Trophoblast cell (in vitro differentiated cells and primary cell): Measurements from ENCODE around the gene CDHR5.

ENCODE experiments used
- DNase-seq, 2 donors: peaks; one replicate each; pipeline ENCODE4 v3.0.0-alpha.2; 2016
- H2AFZ ChIP-seq: 2 replicates; pipeline ENCODE4 v1.6.1; 2013; ENCODE audit warnings: low read length, moderate library complexity, mild to moderate bottlenecking; ENCODE audit not compliant: insufficient read depth, poor library complexity
- H2AK5ac ChIP-seq: 2 replicates; pipeline ENCODE4 v1.6.1; 2013; ENCODE audit warnings: mild to moderate bottlenecking, low read length
- H2BK120ac ChIP-seq: 2 replicates; pipeline ENCODE4 v1.6.1; 2013; ENCODE audit warnings: low read length, mild to moderate bottlenecking, moderate library complexity; ENCODE audit not compliant: insufficient read depth, poor library complexity
- H2BK12ac ChIP-seq: 2 replicates; pipeline ENCODE4 v1.6.1; 2013; ENCODE audit warnings: mild to moderate bottlenecking, low read length, moderate library complexity
- H2BK5ac ChIP-seq: 2 replicates; pipeline ENCODE4 v1.6.1; 2013; ENCODE audit warnings: low read length, low read depth, moderate library complexity, mild to moderate bottlenecking; ENCODE audit not compliant: poor library complexity
- H3K14ac ChIP-seq: 2 replicates; pipeline ENCODE4 v1.6.1; 2013; ENCODE audit warnings: mild to moderate bottlenecking, low read length
- H3K18ac ChIP-seq: 2 replicates; pipeline ENCODE4 v1.6.1; 2013; ENCODE audit warnings: mild to moderate bottlenecking, low read length
- H3K23ac ChIP-seq: 2 replicates; pipeline ENCODE4 v1.6.1; 2013; ENCODE audit warnings: low read length
- H3K27ac ChIP-seq: 2 replicates; pipeline ENCODE4 v1.5.1; 2013; ENCODE audit warnings: low read depth, mild to moderate bottlenecking, inconsistent platforms, low read length, moderate library complexity
- H3K27me3 ChIP-seq: 2 replicates; pipeline ENCODE4 v1.6.1; 2013; ENCODE audit warnings: inconsistent platforms, mild to moderate bottlenecking, low read length, moderate library complexity; ENCODE audit not compliant: insufficient read depth
- H3K36me3 ChIP-seq, 2 experiments: 1 replicate in 1 of 2; 2 replicates in 1 of 2; pipeline ENCODE4 v1.6.1; 2013; ENCODE audit warnings: low read length in 2 of 2, mild to moderate bottlenecking in 2 of 2, moderate library complexity in 1 of 2; ENCODE audit not compliant: insufficient read depth in 2 of 2, control insufficient read depth in 1 of 2
- H3K4ac ChIP-seq: 2 replicates; pipeline ENCODE4 v1.6.1; 2013; ENCODE audit warnings: low read depth, mild to moderate bottlenecking, low read length, moderate library complexity
- H3K4me1 ChIP-seq, 2 experiments: 1 replicate in 1 of 2; 2 replicates in 1 of 2; pipeline ENCODE4 v1.6.1; 2013; ENCODE audit warnings: low read length in 2 of 2, mild to moderate bottlenecking in 2 of 2, moderate library complexity in 1 of 2; ENCODE audit not compliant: insufficient read depth in 2 of 2, control insufficient read depth in 1 of 2
- H3K4me2 ChIP-seq: 2 replicates; pipeline ENCODE4 v1.6.1; 2013; ENCODE audit warnings: inconsistent platforms, mild to moderate bottlenecking, low read length, moderate library complexity
- H3K4me3 ChIP-seq: 2 replicates; pipeline ENCODE4 v1.5.1; 2013; ENCODE audit warnings: mild to moderate bottlenecking, low read depth, low read length, inconsistent platforms
- H3K79me1 ChIP-seq: one replicate; pipeline ENCODE4 v1.6.1; 2013; ENCODE audit warnings: low read length
- H3K79me2 ChIP-seq: 2 replicates; pipeline ENCODE4 v1.6.1; 2013; ENCODE audit warnings: low read length, mild to moderate bottlenecking; ENCODE audit not compliant: control insufficient read depth, insufficient read depth, poor library complexity
- H3K9ac ChIP-seq: 2 replicates; pipeline ENCODE4 v1.6.1; 2013; ENCODE audit warnings: mild to moderate bottlenecking, low read length
- H3K9me3 ChIP-seq: 2 replicates; pipeline ENCODE4 v1.6.1; 2013; ENCODE audit warnings: low read depth, mild to moderate bottlenecking, control low read depth, inconsistent platforms, low read length; ENCODE audit not compliant: insufficient read depth
- H4K12ac ChIP-seq: 2 replicates; pipeline ENCODE4 v1.6.1; 2013; ENCODE audit warnings: low read depth, mild to moderate bottlenecking, low read length, moderate library complexity
- H4K8ac ChIP-seq: 2 replicates; pipeline ENCODE4 v1.6.1; 2013; ENCODE audit warnings: low read depth, mild to moderate bottlenecking, low read length, moderate library complexity
- H4K91ac ChIP-seq: one replicate; pipeline ENCODE4 v1.6.1; 2013; ENCODE audit warnings: low read depth, mild to moderate bottlenecking, low read length, moderate library complexity
- WGBS: extraction: QIAGEN DNeasy Blood & Tissue Kit; methylation state at CpG from one replicate; pipeline ENCODE4 v1.1.7; 2013; ENCODE audit warnings: missing lambda C conversion rate; ENCODE audit not compliant: insufficient read length, insufficient coverage; ENCODE audit errors: extremely low coverage; 5-methylcytosine and 5-hydroxymethylcytosine counted together

The CDHR5 gene

DNA sequence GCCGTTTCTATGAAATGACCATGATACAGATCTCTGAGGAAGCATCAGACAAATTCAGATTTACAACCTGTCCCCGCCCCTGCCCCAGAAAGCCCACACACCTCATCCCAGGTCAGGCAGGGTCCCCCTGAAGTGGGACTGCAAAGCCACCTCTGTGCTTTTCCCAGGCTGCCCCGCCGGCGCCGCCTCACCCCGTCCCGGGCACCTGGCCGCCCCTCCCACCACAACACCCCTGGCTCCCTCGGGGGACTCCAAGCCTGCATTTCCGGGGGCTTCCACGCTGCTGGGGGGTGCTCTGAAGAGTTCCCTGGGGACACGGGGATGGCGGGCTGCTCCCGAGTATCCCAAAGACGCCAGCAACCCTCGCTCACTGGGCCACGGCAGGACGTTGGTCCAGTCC, 35.5 kb upstream of the CDHR5 start:
- Histone ChIP-seq H3K14ac (no peak overlapping the region), H3K27me3 (no peaks in the 10 kb centered on the region), H4K12ac (no peak overlapping the region), H4K8ac (no peak overlapping the region), H3K36me3 (peaks cover 45% of the 10 kb centered on the region in 2 experiments), H3K9ac (no peak overlapping the region), H3K4me2 (no peak overlapping the region), H2BK5ac (no peak overlapping the region), H3K4me1 (no peaks in the 10 kb centered on the region), H2BK120ac (no peak overlapping the region), H3K4me3 (no peak overlapping the region), H3K18ac (no peak overlapping the region), H3K23ac (no peak overlapping the region), H3K27ac (no peak overlapping the region), H2BK12ac (no peak overlapping the region), H2AK5ac (no peak overlapping the region), H2AFZ (no peak overlapping the region), H3K79me1 (no peaks in the 10 kb centered on the region), H4K91ac (no peak overlapping the region), H3K9me3 (no peaks in the 10 kb centered on the region), H3K79me2 (no peaks in the 10 kb centered on the region), H3K4ac (no peak overlapping the region)
- DNase-seq: no peak
- no CpG with 5 or more reads among the region's 19 CpGs for WGBS

DNA sequence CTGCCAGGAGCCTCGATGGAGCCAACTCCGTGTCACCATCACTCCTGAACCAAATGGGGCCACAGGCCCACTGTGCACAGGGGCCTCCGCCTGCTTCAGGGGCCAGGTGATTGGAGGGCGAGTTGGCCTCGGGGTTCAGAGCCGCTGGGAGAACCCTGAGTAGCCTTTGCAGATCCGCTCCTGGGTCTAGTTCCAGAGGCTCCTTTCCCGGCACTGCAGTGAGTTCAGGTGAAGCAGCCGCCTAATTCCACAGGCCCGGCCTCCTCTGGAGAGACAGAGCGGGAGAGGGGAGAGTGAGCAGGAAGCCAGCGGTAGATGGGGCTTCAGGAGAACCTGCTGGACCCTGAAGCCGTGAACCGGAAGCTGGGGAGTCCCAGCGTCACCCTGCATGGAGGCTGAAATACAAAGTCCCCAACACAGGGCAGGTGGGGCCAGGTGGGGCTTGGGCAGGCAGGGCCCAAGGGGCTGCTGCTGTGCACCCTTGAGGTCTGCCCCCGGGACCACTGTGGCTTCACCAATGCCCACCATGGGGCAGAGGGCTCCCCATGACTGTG, 34.9 kb upstream of the CDHR5 start:
- Histone ChIP-seq H2AK5ac (no peak overlapping the region), H4K91ac (no peak overlapping the region), H4K8ac (no peak overlapping the region), H3K27me3 (no peaks in the 10 kb centered on the region), H3K18ac (no peak overlapping the region), H2BK120ac (no peak overlapping the region), H3K27ac (no peak overlapping the region), H3K4me3 (no peak overlapping the region), H2BK5ac (no peak overlapping the region), H2AFZ (no peak overlapping the region), H3K36me3 (peaks cover 44 to 49% of the 10 kb centered on the region in 2 experiments), H3K23ac (no peak overlapping the region), H3K4ac (no peak overlapping the region), H3K14ac (no peak overlapping the region), H3K79me1 (no peaks in the 10 kb centered on the region), H3K9me3 (no peaks in the 10 kb centered on the region), H3K4me2 (no peak overlapping the region), H4K12ac (no peak overlapping the region), H3K9ac (no peak overlapping the region), H2BK12ac (no peak overlapping the region), H3K4me1 (no peaks in the 10 kb centered on the region), H3K79me2 (no peaks in the 10 kb centered on the region)
- WGBS: no CpG with 5 or more reads among the region's 16 CpGs
- DNase-seq: no peak

DNA sequence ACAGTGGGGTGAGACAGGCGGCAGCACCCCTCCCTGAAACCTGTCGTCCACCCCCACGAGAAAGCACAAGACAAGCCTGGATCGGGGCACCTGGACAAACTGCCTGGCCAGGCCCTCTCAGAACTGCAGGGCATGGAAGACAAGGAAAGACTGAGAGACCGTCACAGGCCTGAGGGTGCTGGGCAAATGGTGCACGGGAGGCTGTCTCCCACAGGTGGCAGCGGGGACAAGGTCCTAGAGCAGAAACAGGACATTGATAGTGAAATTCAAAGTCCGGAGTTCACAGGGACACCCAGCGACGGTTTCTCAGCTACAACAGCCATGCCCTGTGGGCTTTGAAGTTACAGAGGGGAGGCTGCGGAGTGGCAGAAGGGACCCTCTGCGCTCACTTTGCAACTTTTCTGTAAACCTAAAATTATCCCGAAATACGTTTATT, 33.0 kb upstream of the CDHR5 start:
- no peak overlapping the region for H4K8ac ChIP-seq
- H3K79me2 ChIP-seq: no peaks in the 10 kb centered on the region
- H3K27me3 ChIP-seq: no peaks in the 10 kb centered on the region
- no peak overlapping the region for H2BK5ac ChIP-seq
- H3K23ac ChIP-seq: no peak overlapping the region
- H3K36me3 ChIP-seq: peaks cover 43 to 45% of the 10 kb centered on the region in 2 experiments
- H3K9me3 ChIP-seq: peaks cover 1% of the 10 kb centered on the region
- H3K79me1 ChIP-seq: no peaks in the 10 kb centered on the region
- no peak overlapping the region for H3K14ac ChIP-seq
- H3K4ac ChIP-seq: no peak overlapping the region
- H3K4me3 ChIP-seq: no peak overlapping the region
- H2AK5ac ChIP-seq: no peak overlapping the region
- WGBS: 100% methylated on average over 2 of the region's 14 CpGs
- H3K18ac ChIP-seq: no peak overlapping the region
- no peak overlapping the region for H4K12ac ChIP-seq
- H3K4me1 ChIP-seq: no peaks in the 10 kb centered on the region
- no peak overlapping the region for H2AFZ ChIP-seq
- DNase-seq: no peak
- no peak overlapping the region for H3K4me2 ChIP-seq
- H3K9ac ChIP-seq: no peak overlapping the region
- no peak overlapping the region for H2BK12ac ChIP-seq
- no peak overlapping the region for H4K91ac ChIP-seq
- no peak overlapping the region for H2BK120ac ChIP-seq
- no peak overlapping the region for H3K27ac ChIP-seq

DNA sequence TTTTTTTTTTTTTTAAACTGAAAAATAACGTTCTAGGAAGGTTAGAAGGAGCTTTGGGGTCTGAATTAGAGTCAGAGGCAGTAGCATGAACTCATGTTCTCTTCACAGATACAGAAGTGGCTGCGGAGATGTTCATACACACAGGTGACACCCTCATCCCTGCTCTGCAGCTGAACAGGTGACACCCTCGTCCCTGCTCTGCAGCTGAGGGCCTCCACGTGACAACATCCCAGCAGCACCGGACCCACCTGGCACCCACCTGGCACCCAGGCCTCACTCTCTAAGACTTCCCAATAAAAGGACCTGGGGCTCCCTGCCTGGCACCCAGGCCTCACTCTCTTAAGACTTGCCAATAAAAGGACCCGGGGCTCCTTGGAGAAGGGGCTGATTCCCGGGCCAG, 32.1 kb upstream of the CDHR5 start:
- H3K4me3 ChIP-seq: no peak overlapping the region
- H3K27ac ChIP-seq: no peak overlapping the region
- H4K12ac ChIP-seq: no peak overlapping the region
- no peak overlapping the region for H3K18ac ChIP-seq
- H3K23ac ChIP-seq: no peak overlapping the region
- no peaks in the 10 kb centered on the region for H3K27me3 ChIP-seq
- no peak overlapping the region for H4K8ac ChIP-seq
- no peak overlapping the region for H3K9ac ChIP-seq
- no CpG with 5 or more reads among the region's 7 CpGs for WGBS
- no peak overlapping the region for H4K91ac ChIP-seq
- no peak overlapping the region for H2BK12ac ChIP-seq
- no peak for DNase-seq
- H2BK5ac ChIP-seq: no peak overlapping the region
- H2AFZ ChIP-seq: no peak overlapping the region
- no peak overlapping the region for H3K4me2 ChIP-seq
- peaks cover 1% of the 10 kb centered on the region for H3K9me3 ChIP-seq
- no peaks in the 10 kb centered on the region for H3K79me1 ChIP-seq
- no peak overlapping the region for H3K4ac ChIP-seq
- H3K4me1 ChIP-seq: no peaks in the 10 kb centered on the region
- H2AK5ac ChIP-seq: no peak overlapping the region
- H2BK120ac ChIP-seq: no peak overlapping the region
- peaks cover 36 to 40% of the 10 kb centered on the region in 2 experiments for H3K36me3 ChIP-seq
- no peaks in the 10 kb centered on the region for H3K79me2 ChIP-seq
- no peak overlapping the region for H3K14ac ChIP-seq
